Medulla oblongata (tissue), 1 donor: ENCODE data around the gene CD81.
A peak's percentile ranks its signal among the peaks of the same experiment; 100 is the strongest.
"Not testable (repeated sequence)": the region's sequence is repeated elsewhere in the genome, so short reads cannot be mapped to it uniquely, and the experiment has no call there.

Source experiments
- DNase-seq: peaks from one replicate; pipeline ENCODE4 v3.0.0-alpha.2; 2015; ENCODE audit errors: extremely low spot score

The CD81 gene, protein sequence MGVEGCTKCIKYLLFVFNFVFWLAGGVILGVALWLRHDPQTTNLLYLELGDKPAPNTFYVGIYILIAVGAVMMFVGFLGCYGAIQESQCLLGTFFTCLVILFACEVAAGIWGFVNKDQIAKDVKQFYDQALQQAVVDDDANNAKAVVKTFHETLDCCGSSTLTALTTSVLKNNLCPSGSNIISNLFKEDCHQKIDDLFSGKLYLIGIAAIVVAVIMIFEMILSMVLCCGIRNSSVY

DNA sequence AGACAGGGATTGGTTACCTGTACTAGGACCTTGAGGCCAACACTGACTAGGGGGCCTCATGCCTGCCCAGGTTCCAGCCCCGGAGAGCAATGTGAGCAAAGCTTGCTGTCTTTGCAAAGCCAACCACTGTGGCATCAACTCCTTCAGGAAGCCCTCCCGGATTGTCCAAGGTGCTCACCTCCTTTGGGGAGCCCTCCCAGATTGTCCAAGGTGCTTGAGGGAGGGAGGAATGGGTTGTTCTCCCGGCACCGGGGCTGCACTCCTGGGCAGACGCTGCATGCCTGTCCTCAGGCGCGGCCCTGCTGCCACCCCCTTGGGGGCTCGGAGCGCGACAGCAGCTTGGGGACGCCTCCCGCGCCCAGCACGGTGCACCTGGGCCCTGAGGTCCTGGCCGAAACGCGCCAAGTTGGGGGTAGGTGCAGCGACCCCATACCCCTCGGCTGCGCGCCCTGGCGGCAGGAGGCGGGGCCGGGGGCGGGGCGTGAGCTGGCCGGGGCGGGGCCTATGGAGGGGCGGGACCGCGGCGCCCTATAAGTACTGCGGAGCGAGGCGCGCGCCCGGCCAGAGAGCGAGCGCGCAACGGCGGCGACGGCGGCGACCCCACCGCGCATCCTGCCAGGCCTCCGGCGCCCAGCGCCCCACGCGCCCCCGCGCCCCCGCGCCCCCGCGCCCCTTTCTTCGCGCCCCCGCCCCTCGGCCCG lies at the start of gene CD81:
Gene CD81, plus strand, starts transcription at position 560 of the 701 bp plus-strand sequence. CDS start 240 bp downstream, outside the sequence.
- DNase-seq, result peak; percentile 54

DNA sequence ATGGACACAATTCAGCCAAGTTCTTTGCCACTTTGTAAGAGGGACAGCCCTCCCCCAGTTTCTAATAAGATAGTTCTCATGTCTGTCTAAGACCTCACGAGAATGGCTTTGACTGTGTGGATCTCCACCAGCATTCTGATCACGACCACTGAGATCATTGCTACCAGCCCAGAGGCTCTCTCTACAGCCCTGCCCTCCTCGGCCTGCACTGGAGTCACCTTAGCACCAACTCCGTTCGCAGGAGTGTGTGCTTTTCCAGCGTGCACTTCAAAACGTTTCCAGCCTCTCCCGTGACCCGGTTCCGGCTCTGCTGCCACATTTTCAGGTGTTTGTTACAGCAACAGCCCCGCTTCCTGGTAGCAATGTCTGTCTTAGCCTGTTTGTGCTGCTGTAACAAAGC lies 49.1 kb upstream of the CD81 start:
- DNase-seq, result no peak

DNA sequence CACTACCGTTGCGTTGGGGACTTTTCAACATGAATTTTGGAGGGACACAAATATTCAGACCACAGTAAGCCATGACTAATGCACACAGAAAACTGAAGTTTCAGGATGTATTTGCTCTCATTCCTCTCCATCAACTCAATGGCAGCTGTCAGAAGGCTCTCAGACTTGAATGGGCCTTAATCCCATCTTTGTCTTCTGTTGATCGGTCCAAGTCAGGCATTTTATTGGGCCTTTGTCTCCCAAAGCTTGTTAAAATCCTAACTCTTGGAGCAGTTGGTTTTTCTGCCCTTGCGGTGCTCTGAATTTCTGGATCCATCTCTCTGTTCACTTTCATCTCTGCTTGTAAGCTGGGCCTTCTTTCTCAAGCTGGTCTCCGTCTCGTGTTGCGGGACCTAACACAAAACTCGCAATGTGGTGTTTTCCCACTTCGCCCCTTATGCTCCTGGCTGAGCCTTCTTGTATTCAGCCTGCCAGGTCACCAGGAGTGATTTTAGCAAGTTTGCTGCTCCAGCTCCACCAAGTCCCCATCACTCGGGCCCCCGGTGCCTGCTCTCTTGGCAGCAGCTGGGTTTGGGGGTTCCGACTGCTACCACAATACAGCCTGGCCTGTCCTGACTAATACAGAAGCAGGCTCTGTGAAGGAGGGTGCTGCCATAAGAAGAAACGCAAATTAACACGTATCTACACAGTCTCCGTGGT lies 48.3 kb upstream of the CD81 start:
- DNase-seq, result no peak

DNA sequence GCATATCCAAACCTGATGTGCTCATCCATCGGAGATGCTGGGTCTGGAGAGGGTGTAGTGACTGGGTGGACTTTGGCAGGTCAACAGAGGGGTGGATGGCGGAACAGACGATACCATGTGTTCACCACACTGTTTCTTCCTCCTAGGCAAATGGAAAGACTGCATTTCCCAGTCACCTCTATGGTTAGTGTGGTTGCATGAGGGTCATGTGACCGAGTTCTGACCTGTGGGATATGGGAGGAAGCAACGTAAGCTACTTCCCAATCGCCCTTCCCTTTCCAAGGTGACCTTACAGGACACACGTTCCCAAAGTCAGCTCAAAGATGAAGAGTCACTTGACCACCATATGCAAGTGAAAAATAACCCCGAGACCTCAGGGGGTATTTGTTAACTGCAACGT lies 47.6 kb upstream of the CD81 start:
- DNase-seq, result no peak

DNA sequence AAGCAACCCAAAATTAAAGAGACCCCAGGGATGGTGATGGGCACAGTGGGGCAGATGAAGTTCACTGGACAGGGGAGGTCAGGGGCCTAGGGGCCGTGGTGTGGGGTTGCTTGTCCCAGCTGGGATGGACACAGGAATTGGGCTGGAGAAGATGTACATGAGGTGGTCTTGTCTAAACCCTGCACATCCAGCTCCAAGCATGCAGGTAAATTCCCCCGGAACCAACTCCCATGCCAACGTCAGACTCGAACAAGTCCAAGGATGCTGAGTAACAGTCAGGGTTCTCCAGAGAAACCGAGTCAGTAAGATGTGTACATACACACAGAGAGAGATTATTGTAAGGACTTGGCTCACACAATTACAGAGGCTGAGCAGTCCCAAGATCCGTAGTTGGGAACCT lies 46.4 kb upstream of the CD81 start:
- DNase-seq, result no peak

DNA sequence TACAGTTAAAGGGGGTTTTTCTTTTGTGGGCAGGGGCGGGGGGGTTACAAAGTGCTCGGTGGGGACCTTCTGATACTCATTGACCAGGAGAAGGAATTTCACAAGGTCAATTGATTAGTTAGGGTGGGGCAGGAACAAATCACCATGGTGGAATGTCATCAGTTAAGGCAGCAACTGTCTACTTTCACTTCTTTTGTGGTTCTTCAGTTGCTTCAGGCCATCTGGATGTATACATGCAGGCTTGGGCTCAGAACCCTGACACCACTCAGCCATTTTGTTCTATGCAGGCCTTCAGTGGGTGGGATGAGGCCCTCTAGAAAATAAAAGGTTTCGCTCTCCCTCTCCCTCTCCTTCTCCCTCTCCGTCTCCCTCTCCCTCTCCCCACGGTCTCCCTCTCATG lies 45.7 kb upstream of the CD81 start:
- no peak for DNase-seq

GRCh38 chr11:2332569-2332968 lies 44.5 kb upstream of the CD81 start:
- DNase-seq, result not testable (repeated sequence)

DNA sequence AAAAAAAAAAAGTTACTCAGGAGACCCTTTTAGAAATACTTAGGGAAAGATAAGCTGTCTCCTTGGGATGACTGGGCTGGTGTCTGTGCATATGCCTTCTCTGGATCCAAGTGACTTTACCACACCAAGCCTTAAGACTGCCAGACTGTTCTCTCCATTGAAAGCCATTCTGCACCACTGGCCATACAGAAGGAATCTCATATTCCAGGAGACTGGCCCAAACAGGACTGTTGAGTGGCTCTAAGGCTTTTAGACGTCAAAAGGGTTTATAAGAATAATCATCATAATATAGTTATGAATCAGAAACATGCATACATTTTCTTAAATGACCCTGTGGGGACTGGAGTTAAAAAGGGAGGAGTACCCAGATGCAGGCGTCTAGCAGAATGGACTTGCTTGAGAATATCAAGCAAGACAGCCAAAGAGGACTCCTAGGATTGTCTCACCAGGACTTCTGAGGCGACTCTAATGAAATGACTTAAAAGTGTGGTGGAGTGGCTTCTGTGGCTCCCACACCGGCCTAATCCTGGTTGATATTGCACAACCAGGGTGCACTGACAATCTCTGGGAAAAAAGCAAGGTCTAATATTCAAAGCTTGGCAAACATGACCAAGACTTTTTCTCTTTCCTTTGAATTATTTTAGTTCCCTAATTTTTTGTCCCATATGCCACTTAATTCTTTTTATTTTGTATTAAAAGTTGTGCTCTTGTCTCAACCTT lies 43.5 kb upstream of the CD81 start:
- DNase-seq, result not testable (repeated sequence)

GRCh38 chr11:2335286-2335685 lies 41.8 kb upstream of the CD81 start:
- not testable (repeated sequence) for DNase-seq

DNA sequence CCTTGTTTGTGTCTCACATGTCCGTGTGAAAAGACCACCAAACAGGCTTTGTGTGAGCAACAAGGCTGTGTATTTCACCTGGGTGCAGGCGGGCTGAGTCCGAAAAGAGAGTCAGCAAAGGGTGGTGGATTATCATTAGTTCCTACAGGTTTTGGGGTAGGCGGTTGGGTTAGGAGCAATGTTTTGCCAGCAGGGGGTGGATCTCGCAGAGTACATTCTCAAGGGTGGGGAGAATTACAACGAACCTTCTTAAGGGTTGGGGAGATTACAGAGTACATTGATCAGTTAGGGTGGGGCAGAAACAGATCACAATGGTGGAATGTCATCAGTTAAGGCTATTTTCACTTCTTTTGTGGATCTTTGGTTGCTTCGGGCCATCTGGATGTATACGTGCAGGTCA lies 38.4 kb upstream of the CD81 start:
- not testable (repeated sequence) for DNase-seq

DNA sequence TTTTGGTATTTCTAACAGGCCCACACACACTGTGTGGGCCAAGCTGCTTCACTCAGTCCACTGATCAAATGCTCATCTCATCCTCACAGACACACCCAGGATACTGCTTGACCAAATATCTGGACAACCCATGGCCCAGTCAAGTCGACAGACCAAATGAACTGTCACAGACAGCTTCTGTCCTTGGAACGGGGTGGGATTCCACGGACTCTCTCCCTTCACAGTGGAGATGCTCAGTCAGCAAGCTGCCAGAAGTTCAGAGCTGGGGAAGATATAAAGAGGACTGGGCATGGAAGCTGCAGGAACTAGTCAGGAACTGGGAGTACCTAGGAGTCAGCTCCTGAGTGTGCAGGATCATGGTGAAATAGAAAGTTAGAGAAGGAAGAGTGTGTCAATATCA lies 34.6 kb upstream of the CD81 start:
- no peak for DNase-seq

- DNase-seq, result no peak
These were observed 34.1 kb upstream of the CD81 start for GRCh38 chr11:2342981-2343380.

DNA sequence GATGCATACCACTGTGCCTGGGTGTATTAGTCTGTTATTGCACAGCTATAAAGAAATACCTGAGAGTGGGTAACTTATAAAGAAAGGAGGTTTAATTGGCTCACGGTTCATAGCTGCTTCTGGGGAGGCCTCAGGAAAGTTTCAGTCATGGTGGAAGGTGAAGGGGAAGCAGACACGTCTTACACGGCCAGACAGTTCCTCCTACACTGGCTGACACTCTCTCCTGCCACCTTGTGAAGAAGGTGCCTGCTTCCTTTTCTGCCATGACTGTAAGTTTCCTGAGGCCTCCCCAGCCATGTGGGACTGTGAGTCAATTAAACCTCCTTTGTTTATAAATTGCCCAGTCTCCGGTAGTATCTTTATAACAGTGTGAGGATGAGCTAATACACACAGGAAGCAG lies 33.6 kb upstream of the CD81 start:
- no peak for DNase-seq

GRCh38 chr11:2345050-2345449 lies 32.1 kb upstream of the CD81 start:
- no peak for DNase-seq

DNA sequence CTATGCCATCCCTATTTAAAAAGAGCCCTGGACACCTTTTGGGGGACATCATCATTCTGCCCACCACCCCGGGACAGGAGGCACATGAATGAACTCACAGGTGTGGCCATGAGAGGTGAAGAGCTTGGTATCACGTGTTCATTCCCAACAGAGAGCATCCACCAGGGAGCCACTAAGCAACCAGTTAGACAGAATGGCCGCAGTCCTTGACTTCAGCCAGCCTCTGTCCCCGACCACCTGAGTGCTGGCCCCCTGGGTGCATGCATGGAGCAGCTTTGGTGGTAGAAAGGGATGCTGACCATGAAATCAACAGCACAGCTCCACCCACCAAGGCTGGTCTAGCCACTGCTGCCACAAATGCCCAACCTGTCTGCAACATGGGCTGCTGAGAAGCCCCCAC lies 31.1 kb upstream of the CD81 start:
- DNase-seq, result no peak

GRCh38 chr11:2346586-2347307 lies 30.4 kb upstream of the CD81 start:
- DNase-seq, result no peak

GRCh38 chr11:2347308-2347830 lies 29.7 kb upstream of the CD81 start:
- DNase-seq, result no peak

DNA sequence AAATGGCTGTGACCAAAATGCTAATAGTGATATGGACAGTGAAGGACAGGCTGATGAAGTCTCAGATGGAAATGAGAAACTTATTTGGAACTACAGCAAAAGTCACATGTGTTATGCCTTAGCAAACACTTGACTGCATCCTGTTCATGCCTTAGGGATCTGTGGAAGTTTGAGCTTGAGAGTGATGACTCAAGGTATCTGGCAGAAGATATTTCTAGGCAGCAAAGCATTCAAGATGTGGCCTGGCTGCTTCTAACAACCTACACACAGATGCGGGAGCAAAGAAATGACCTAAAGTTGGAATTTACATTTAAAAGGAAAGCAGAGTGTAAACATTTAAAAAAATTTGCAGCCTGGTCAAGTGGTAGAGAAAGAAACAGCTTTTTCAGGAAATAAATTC lies 28.1 kb upstream of the CD81 start:
- DNase-seq, result no peak

DNA sequence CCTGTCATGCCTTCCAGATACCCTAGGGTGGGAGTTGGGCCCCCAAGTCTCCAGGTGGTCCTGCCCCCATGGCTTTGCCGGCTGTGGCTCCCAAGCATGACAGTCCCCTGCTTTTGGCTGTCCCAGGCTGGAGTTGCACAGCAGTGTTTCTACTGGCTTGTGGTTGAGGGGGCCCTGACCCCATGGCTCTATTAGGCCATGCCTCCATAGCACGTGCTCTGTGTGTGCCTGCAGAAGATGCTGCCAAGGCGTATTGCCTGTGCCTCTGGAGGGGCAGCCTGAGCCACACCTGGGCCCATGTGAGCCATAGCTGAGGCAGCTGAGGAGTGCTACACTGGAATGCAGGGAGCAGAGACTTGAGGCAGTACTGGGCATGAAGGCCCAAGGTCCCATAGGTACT lies 25.4 kb upstream of the CD81 start:
- no peak for DNase-seq

DNA sequence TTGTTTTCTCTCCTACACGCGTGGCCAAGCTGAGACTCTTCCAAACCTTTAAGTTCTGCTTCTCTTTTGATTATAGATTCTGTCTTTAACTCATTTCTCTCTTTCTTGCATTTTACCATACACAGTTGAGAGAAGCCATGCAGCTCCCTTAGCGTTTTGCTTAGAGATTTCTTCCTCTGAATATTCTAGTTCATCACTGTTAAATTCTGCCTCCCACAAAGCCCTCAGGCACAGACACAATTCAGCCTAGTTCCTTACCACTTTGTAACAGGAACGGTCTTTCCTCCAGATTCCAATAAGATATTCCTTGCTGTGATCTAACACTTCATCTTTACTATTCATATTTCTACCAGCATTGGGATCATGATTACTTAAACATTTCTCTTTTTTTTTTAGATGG lies 24.7 kb upstream of the CD81 start:
- DNase-seq, result no peak

- DNase-seq, result no peak
These were observed 22.0 kb upstream of the CD81 start for GRCh38 chr11:2355000-2355644.
